ENCODE measurements around the gene COL12A1. TPM values are rescaled to one million over a fixed set of nuclear protein-coding genes. Genes with fewer than 3 reads are reported as not detected.

Gene COL12A1
- total RNA-seq, 4 donors from 2014 or later = 10.9 to 65.9 (median 57.1) TPM

GRCh38 chr6:75145976-75146375 is 59.9 kb downstream of the COL12A1 start:
- H3K27me3 ChIP-seq = no peaks in the 10 kb centered on the region
- no peaks in the 10 kb centered on the region for H3K9me3 ChIP-seq
- no peaks in the 10 kb centered on the region for H3K4me1 ChIP-seq
- peaks cover 0 to 4% (median 0%) of the 10 kb centered on the region in 3 donors for H3K36me3 ChIP-seq
- no peak overlapping the region for H3K27ac ChIP-seq
- TF ChIP-seq CTCF (IDR thresholded peaks at IDR 0.05) (no peak), POLR2A (IDR thresholded peaks at IDR 0.05) (no peak)
- H3K4me3 ChIP-seq = no peak overlapping the region
- DNase-seq = no peak

- Histone ChIP-seq H3K36me3 (peaks cover 0 to 4% (median 0%) of the 10 kb centered on the region in 3 donors), H3K4me3 (no peak overlapping the region), H3K9me3 (no peaks in the 10 kb centered on the region), H3K4me1 (no peaks in the 10 kb centered on the region), H3K27ac (no peak overlapping the region), H3K27me3 (no peaks in the 10 kb centered on the region)
- no peak for TF ChIP-seq CTCF (IDR thresholded peaks at IDR 0.05)
- no peak for DNase-seq
These were observed 60.6 kb downstream of the COL12A1 start for GRCh38 chr6:75145211-75145610.

GRCh38 chr6:75144386-75144785 is 61.5 kb downstream of the COL12A1 start:
- TF ChIP-seq CTCF (IDR thresholded peaks at IDR 0.05) (no peak), POLR2A (IDR thresholded peaks at IDR 0.05) (no peak)
- Histone ChIP-seq H3K4me3 (no peak overlapping the region), H3K9me3 (no peaks in the 10 kb centered on the region), H3K4me1 (no peaks in the 10 kb centered on the region), H3K36me3 (peaks cover 0 to 4% (median 0%) of the 10 kb centered on the region in 3 donors), H3K27me3 (no peaks in the 10 kb centered on the region), H3K27ac (no peak overlapping the region)
- no peak for DNase-seq

- no peak for TF ChIP-seq CTCF (IDR thresholded peaks at IDR 0.05)
- no peak for TF ChIP-seq POLR2A (IDR thresholded peaks at IDR 0.05)
- Histone ChIP-seq H3K27ac (no peak overlapping the region), H3K27me3 (no peaks in the 10 kb centered on the region), H3K36me3 (peaks cover 0 to 8% (median 0%) of the 10 kb centered on the region in 3 donors), H3K9me3 (no peaks in the 10 kb centered on the region), H3K4me3 (no peak overlapping the region), H3K4me1 (no peaks in the 10 kb centered on the region)
- no peak for DNase-seq
These were observed 62.7 kb downstream of the COL12A1 start for GRCh38 chr6:75143191-75143590.

- Histone ChIP-seq H3K9me3 (no peaks in the 10 kb centered on the region), H3K4me3 (no peak overlapping the region), H3K4me1 (no peaks in the 10 kb centered on the region), H3K27ac (no peak overlapping the region), H3K36me3 (peaks cover 0 to 4% (median 0%) of the 10 kb centered on the region in 3 donors), H3K27me3 (no peaks in the 10 kb centered on the region)
- no peak for DNase-seq
- TF ChIP-seq CTCF (IDR thresholded peaks at IDR 0.05) (no peak), POLR2A (IDR thresholded peaks at IDR 0.05) (no peak)
These were observed 63.1 kb downstream of the COL12A1 start for GRCh38 chr6:75142721-75143120.

GRCh38 chr6:75135876-75136275 is 70.0 kb downstream of the COL12A1 start:
- H3K27ac ChIP-seq = no peak overlapping the region
- DNase-seq = no peak
- no peaks in the 10 kb centered on the region for H3K27me3 ChIP-seq
- H3K36me3 ChIP-seq = peaks cover 0 to 4% (median 0%) of the 10 kb centered on the region in 3 donors
- no peaks in the 10 kb centered on the region for H3K9me3 ChIP-seq
- TF ChIP-seq POLR2A (IDR thresholded peaks at IDR 0.05) (no peak), CTCF (IDR thresholded peaks at IDR 0.05) (no peak)
- H3K4me3 ChIP-seq = no peak overlapping the region
- H3K4me1 ChIP-seq = no peaks in the 10 kb centered on the region

Measured in Peyer's patch (tissue), 4 donors.